ENCODE measurements around the gene WWOX.

- no peak for TF ChIP-seq CTCF (IDR thresholded peaks at IDR 0.05; ENCODE audit: poor library complexity)
- TF ChIP-seq EZH2 (IDR thresholded peaks at IDR 0.05; ENCODE audit: borderline replicate concordance): no peak
- no peak for TF ChIP-seq EZH2phosphoT487 (IDR thresholded peaks at IDR 0.05; ENCODE audit: low read depth, severe bottlenecking, unreplicated experiment)
Observed at GRCh38 chr16:78650339-78651074, 551.1 kb downstream of the WWOX start.

Measured in hepatocyte (in vitro differentiated cells).